Measurements from ENCODE around the gene RUNX3.

DNA sequence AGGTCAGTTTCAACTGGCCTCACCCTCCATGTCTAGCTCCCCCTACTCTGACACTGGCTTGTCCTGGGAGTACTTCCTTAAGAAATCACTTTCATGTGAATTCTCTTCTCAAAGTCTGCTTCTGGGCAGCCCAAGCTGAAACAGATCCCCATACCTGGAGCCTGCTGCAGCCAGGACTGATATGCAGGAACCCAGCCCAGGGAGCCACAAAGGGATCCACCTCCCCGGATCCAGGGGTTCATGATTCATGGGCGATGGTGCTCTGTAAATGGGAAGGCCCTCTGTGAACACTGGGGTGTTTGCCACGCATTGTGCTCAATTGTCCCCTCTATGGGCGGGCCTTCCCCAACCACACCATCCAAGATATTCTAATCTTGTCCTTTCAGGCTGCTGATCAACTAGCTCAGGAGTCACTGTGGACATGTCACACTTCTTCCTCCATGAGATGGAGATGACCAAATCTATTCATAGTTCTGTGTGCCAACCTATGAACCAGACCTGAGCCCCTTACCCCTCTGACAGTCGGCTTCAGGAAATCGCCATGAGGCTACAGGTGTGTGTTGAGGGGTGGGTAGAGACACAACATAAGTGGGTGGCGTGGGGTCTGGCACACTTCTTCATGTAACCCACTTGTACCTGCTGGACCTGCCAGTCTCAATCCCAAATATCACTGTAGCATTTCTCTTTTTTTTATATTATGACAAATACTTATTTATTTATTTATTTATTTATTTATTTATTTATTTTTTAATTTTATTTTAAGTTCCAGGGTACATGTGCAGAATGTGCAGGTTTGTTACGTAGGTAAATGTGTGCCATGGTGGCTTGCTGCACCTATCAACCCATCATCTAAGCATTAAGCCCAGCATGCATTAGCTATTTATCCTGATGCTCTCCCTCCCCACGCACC is 41.8 kb downstream of the RUNX3 start:
- TF ChIP-seq EP300 (IDR thresholded peaks at IDR 0.05; ENCODE audit: borderline replicate concordance in 1 of 2, low read depth in 2 of 2, low read length in 2 of 2) (no peak), RFX5 (IDR thresholded peaks at IDR 0.05; ENCODE audit: borderline replicate concordance, low read depth, low read length) (no peak), POLR2A (IDR thresholded peaks at IDR 0.05; ENCODE audit: control extremely low read depth in 1 of 2, low read depth in 2 of 2, low read length in 2 of 2) (no peak), SIN3A (conservative IDR thresholded peaks at IDR 0.05 in 1 of 2, IDR thresholded peaks at IDR 0.05 in 1 of 2; ENCODE audit: low read depth in 1 of 2, low read length in 2 of 2) (no peak), JUN (IDR thresholded peaks at IDR 0.05; ENCODE audit: low read depth, low read length) (no peak)

Measured in H1 (cell line).